ENCODE data around the gene LYRM2.

Gene LYRM2

DNA sequence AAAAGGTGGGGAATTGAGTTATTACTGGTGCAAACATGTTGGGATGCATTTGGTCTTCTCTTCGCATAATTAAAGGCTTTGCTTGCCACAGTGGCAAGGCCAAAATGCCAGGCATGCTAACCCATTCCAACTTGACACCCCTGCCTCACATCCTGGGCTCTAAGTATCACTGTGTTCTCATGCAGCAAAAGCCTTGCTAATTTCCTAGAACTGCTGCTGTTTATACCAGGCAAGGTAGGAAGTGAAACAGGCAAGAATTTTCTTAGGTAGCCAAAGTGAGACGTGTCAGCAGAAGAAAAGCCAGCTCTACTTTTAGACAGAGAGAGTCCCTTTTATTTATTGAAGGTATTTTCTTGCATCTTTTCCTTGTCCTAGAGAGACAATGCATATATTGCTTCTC lies 41.2 kb downstream of the LYRM2 start:
- in situ Hi-C loops (cut with MboI; ENCODE audit: low sequenced_read_pairs): no loop called here

- in situ Hi-C loops (cut with MboI; ENCODE audit: low sequenced_read_pairs): no loop called here
These were observed 42.1 kb downstream of the LYRM2 start for GRCh38 chr6:89596484-89596883.

DNA sequence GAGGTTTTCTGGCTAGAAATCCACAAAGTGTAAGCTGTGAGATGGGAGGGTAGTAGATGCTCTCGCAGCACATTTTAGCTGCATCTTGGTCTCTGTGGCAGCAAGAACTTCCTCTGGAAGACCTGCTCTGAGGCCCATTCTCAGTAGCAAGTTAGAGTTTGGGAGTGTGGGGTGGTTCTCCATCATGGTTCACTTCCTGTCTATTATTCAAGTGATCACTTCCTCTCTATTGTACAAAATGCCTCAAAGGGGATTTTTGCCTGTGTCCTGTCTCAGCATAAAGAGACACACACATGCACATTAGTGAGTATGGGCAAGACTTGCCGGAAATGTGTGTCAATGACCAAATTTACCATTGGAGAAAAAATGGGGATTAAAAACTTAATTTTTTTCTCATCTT lies 42.5 kb downstream of the LYRM2 start:
- in situ Hi-C loops (cut with MboI; ENCODE audit: low sequenced_read_pairs): no loop called here

DNA sequence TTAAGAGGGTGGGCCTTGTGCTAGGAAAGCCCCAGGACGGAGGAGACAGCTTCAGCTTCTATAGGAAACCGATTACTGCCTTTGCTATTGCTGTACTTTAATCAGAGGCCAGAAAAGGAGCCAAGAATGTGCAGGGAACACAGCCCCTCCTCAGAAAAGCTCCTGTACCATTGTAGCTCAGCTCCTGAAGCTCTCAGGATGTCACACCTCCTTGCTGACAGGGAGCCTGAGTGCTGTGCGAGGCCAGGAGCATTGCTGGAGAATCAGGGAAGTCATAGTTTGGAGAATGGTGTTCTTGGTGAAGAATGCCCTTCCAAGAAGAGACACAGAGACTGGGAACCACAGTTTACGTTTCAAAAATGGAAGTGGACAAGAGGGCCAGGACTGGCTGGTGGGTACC lies 46.8 kb downstream of the LYRM2 start:
- in situ Hi-C loops (cut with MboI; ENCODE audit: low sequenced_read_pairs): no loop called here

DNA sequence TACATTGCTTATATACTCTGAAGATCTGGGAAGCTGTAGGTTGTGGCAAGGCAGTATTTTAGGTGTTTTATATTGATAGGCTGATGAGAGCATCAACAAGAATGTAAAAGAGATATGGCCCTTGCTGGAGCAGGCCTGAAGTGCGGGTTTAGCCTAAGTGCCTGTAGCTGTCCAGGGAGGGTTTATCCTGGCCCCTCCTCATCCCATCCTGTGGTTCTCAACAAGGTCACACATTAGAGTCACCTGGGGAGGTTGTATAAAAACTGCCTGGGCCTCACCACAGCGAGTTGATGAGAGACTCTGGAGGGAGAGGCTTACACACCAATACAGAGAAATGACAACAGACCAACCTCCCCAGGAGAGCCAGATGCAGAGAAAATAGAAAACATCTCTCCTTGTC lies 48.4 kb downstream of the LYRM2 start:
- in situ Hi-C loops (cut with MboI; ENCODE audit: low sequenced_read_pairs): no loop called here

DNA sequence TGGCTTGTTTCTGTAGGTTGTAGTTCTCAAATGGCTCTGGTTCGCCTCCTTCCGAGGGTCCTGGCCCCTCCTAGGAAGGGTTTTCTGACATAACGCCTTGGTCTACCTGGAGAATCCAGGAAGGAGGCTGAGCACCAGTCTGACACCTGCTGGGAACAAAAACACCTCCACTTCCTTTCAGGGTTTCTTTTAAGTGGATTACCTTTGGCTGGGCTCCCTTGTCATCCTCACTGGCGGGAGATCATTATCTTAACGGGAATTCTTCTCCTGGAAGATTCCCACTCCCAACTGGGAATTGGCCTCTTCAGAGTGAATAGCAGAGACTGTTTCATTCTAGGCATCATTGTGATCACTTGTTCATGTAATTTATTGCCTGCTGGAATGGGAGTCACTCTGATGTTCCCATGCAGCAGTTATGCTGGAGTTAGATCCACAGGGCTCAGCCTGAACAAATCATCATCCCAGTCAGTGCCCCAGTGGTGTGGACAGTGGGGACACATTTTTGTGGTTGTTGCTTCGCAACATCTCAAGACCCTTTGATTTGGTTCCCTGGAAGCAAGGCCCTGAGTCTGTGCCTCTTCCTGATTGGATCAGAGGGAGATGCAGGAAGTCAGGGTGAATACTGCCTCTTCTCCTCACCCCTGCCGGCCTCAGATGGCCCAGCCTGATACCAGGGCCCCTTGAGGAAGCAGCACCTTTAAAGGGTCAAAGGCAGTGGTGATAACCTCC lies 49.1 kb downstream of the LYRM2 start:
- in situ Hi-C loops (cut with MboI; ENCODE audit: low sequenced_read_pairs): no loop called here

- in situ Hi-C loops (cut with MboI; ENCODE audit: low sequenced_read_pairs): no loop called here
These were observed 53.4 kb downstream of the LYRM2 start for GRCh38 chr6:89585154-89585553.

GRCh38 chr6:89584539-89584938 lies 54.0 kb downstream of the LYRM2 start:
- in situ Hi-C loops (cut with MboI; ENCODE audit: low sequenced_read_pairs): no loop called here

- in situ Hi-C loops (cut with MboI; ENCODE audit: low sequenced_read_pairs): no loop called here
These were observed 55.0 kb downstream of the LYRM2 start for GRCh38 chr6:89583559-89583958.

DNA sequence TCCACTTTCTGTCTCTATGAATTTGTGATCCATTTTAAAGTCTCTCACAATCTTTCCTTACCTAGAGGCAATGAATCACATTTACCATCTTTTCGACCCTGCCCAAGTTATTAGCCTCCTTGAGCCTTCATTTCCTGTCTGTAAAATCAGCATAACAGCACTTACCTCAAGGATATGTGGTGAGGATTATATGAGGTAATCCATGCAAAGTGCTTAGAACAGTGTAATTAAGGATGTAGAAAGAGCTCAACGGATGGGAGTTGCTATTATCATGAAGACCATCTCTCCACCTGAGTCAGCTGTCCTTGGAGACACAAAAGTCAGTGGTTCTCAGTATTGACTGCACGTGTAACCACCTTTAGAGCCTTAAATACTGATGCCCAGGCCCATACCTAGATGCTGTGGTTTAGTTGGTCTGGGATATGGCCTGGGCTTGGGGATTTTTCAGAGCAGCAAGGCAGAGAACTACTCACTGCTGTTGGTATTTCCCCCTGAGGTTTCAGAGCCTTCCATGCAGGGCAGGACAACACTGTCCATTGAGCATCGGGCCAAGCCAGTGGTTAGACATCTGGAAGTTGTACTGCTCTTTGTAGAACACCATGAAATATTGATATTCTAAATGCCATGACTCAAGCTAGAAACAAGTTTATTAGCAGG lies 55.8 kb downstream of the LYRM2 start:
- in situ Hi-C loops (cut with MboI; ENCODE audit: low sequenced_read_pairs): no loop called here

- in situ Hi-C loops (cut with MboI; ENCODE audit: low sequenced_read_pairs): no loop called here
These were observed 56.9 kb downstream of the LYRM2 start for GRCh38 chr6:89581689-89582088.

DNA sequence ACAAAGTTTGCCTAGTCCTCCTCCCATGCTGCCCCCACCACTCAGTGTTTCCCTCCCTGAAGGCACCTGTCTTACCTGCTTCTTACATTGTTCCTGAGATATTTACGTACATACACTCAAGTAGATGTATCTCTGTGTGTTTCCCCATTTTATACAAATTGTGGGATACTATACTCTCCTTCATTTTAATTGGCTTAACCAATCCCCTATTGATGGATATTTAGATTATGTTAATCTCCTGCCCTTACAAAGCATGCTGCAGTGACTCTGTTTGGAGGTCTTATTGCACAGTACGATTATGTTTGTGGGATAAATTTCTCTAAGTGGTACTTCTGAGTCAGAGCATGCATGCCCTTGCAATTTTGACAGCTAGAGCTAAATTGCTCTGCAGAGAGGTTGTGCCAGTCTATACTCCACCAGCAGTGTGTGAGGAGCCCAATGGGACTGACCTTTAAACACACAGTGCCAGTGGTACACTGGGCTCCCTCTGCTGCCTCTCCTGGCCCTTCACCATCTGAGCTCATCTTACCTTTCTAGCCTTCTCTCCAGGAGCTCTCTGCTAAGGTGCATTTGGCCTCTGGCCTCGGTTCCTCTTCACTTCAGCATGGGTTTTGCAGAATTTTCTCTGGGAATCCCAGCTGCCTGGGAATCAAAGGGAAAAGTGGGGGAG lies 57.4 kb downstream of the LYRM2 start:
- in situ Hi-C loops (cut with MboI; ENCODE audit: low sequenced_read_pairs): no loop called here

DNA sequence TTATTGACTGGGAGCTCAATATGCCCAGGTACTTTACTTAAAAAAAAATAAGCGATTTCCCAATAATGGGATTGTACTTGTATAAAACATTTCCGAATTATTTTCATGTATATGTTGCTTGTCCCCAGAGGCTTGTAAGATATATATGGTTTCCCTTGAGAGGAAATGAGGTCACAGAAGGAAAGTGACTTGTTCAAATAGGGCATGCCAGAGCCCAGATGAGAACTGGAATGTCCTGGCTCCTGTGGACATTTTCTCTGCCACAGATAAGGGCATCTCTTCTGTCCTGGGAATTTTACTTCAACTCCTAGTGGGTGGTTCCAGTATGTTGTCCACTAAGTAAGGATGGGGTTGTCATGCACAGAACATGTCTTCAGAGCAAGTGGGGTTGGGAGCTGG lies 63.0 kb downstream of the LYRM2 start:
- in situ Hi-C loops (cut with MboI; ENCODE audit: low sequenced_read_pairs): no loop called here

- in situ Hi-C loops (cut with MboI; ENCODE audit: low sequenced_read_pairs): no loop called here
These were observed 63.5 kb downstream of the LYRM2 start for GRCh38 chr6:89574910-89575561.

- in situ Hi-C loops (cut with MboI; ENCODE audit: low sequenced_read_pairs): no loop called here
These were observed 70.7 kb downstream of the LYRM2 start for GRCh38 chr6:89567630-89568390.

DNA sequence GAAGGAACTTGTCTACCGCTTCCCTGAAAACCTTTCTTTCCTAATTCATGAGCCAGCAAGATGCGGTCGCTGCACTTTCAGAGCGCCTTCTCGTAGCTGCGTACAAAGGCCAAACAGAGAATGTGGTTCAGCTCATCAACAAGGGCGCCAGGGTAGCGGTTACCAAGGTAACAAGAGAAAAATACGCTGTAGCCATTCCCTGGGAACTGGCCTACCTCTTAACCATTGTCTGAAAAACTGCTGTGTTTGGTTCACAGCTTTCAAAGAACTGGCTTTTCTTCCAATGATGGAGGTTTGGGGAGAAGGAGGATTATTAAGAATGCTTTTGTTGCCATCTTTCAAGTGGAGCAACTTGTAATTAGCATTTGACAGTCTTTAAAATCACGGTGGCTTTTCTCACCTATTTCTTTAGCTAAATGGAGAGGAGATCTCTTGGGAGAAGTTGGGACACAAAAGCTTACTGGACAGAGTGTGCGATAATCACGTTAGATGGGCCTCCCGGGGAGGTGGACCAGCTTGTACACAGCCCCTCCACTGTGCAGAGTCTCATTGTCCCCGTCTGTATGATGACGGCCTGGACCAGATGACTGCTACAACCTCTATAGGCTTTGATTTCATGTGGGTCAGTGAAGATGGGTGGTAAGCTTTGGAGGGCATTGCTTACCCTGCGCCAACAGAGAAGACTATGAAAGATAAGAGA lies 71.5 kb downstream of the LYRM2 start:
- in situ Hi-C loops (cut with MboI; ENCODE audit: low sequenced_read_pairs): no loop called here

- in situ Hi-C loops (cut with MboI; ENCODE audit: low sequenced_read_pairs): no loop called here
These were observed 72.3 kb downstream of the LYRM2 start for GRCh38 chr6:89566008-89566800.

GRCh38 chr6:89564752-89565427 lies 73.7 kb downstream of the LYRM2 start:
- in situ Hi-C loops (cut with MboI; ENCODE audit: low sequenced_read_pairs): no loop called here

- in situ Hi-C loops (cut with MboI; ENCODE audit: low sequenced_read_pairs): no loop called here
These were observed 74.7 kb downstream of the LYRM2 start for GRCh38 chr6:89563866-89564265.

All from HL-60/S4 treated with phorbol 12-myristate 13-acetate at 8.2 ng/mL for 4 days and 3 days (cell line).